Upper lobe of left lung (tissue), 6 donors: ENCODE results near the gene ENOSF1. TPM values are rescaled to one million over a fixed set of nuclear protein-coding genes. Genes with fewer than 3 reads are reported as not detected.
A peak's percentile ranks its signal among the peaks of the same experiment; 100 is the strongest.
"Not testable (repeated sequence)": the region's sequence is repeated elsewhere in the genome, so short reads cannot be mapped to it uniquely, and the experiment has no call there.

ENCODE experiments used
- ATAC-seq, 2 donors: fragments of 200-7000 bp; cut with Tn5 transposase; one replicate each; pipeline ENCODE4 v1.9.1; 2022; ENCODE audit warnings: mild to moderate bottlenecking in 2 of 2, moderate library complexity in 2 of 2; ENCODE audit not compliant: low FRiP score in 2 of 2
- DNase-seq, 2 donors: peaks; one replicate each; pipeline ENCODE4 v3.0.0-alpha.2; 2019 to 2020
- H3K27ac ChIP-seq, 4 donors: fragments of 200-600 bp; sonication (generic); one replicate each; pipeline ENCODE4 v1.5.1; 2016 to 2019
- H3K27me3 ChIP-seq, 4 donors: fragments of 200-600 bp; sonication (generic); one replicate each; pipeline ENCODE4 v1.5.1; 2017 to 2019
- H3K36me3 ChIP-seq, 4 donors: fragments of 200-600 bp; sonication (generic); one replicate each; pipeline ENCODE4 v1.5.1; 2016 to 2019
- H3K4me1 ChIP-seq, 4 donors: fragments of 200-600 bp; sonication (generic); one replicate each; pipeline ENCODE4 v1.5.1; 2018 to 2019
- H3K4me3 ChIP-seq, 4 donors: fragments of 200-600 bp; sonication (generic); one replicate each; pipeline ENCODE4 v1.5.1; 2017 to 2019; ENCODE audit warnings: mild to moderate bottlenecking in 2 of 4, moderate library complexity in 1 of 4
- H3K9me3 ChIP-seq, 4 donors: fragments of 200-600 bp; sonication (generic); one replicate each; pipeline ENCODE4 v1.5.1; 2018 to 2019
- CTCF ChIP-seq, 6 experiments: fragments of 450-650 bp in 4 of 6; fragments of 200-600 bp in 2 of 6; sonication (generic) in 2 of 6; IDR thresholded peaks; one replicate each; pipeline ENCODE4 v1.5.1; 2016 to 2019; ENCODE audit warnings: antibody characterized with exemption in 6 of 6
- EP300 ChIP-seq, 4 donors: sonication (generic); formaldehyde crosslinking; IDR thresholded peaks; one replicate each; pipeline ENCODE4 v1.5.1; 2017; ENCODE audit warnings: antibody characterized with exemption in 4 of 4, control low read depth in 2 of 4
- POLR2A ChIP-seq, 4 donors: fragments of 450-650 bp; IDR thresholded peaks; one replicate each; pipeline ENCODE4 v1.5.1; 2016 to 2017; ENCODE audit warnings: antibody characterized with exemption in 4 of 4, mild to moderate bottlenecking in 2 of 4
- POLR2AphosphoS5 ChIP-seq, 2 donors: sonication (generic); formaldehyde crosslinking; IDR thresholded peaks; one replicate each; pipeline ENCODE4 v1.5.1; 2017; ENCODE audit warnings: antibody characterized with exemption in 2 of 2
- WGBS, 2 donors: methylation state at CpG; one replicate each; pipeline ENCODE4 v1.1.5; 2017 to 2018; 5-methylcytosine and 5-hydroxymethylcytosine counted together
- total RNA-seq, 6 donors: library from RNA; depleted of rRNA in 4 of 6; stranded (reverse); fragments of >200 nt in 4 of 6; gene quantifications; one replicate each; pipeline versions ENCODE4 v1.1.0 to v1.2.1, GENCODE V29; 2016 to 2021
- donor health status: DM: no; HTN: no; CAD: no; lungs with moderate emphysema.
- donor health status: DM: no; HTN: yes; CAD: no; lungs with severe emphysema.

The ENOSF1 gene
- total RNA-seq, 6 donors from 2014 or later: 66.9 to 296 (median 105) TPM

GRCh38 chr18:744832-745597, 32.6 kb upstream of the ENOSF1 start:
- peaks cover 3 to 63% (median 8%) of the 10 kb centered on the region in 4 donors for H3K36me3 ChIP-seq
- no peak overlapping the region for H3K27ac ChIP-seq
- no peak for ATAC-seq
- H3K27me3 ChIP-seq: no peaks in the 10 kb centered on the region
- H3K9me3 ChIP-seq: no peaks in the 10 kb centered on the region
- DNase-seq: no peak
- no peak overlapping the region for H3K4me3 ChIP-seq
- WGBS, 2 donors: 87 to 95% methylated on average over 2 of the region's 2 CpGs
- TF ChIP-seq POLR2A (IDR thresholded peaks at IDR 0.05): no peak
- no peak for TF ChIP-seq EP300 (IDR thresholded peaks at IDR 0.05)
- TF ChIP-seq POLR2AphosphoS5 (IDR thresholded peaks at IDR 0.05): no peak
- TF ChIP-seq CTCF (IDR thresholded peaks at IDR 0.05): no peak
- H3K4me1 ChIP-seq: no peaks in the 10 kb centered on the region

- no peak overlapping the region for H3K27ac ChIP-seq
- DNase-seq (no peak), ATAC-seq (peak; percentile 63 to 82)
- H3K4me1 ChIP-seq: no peaks in the 10 kb centered on the region
- TF ChIP-seq POLR2A (IDR thresholded peaks at IDR 0.05): no peak
- TF ChIP-seq CTCF (IDR thresholded peaks at IDR 0.05): peak; percentile 52 to 82 (median 76)
- no peak overlapping the region for H3K4me3 ChIP-seq
- no peaks in the 10 kb centered on the region for H3K9me3 ChIP-seq
- no peaks in the 10 kb centered on the region for H3K27me3 ChIP-seq
- peaks cover 3 to 74% (median 11%) of the 10 kb centered on the region in 4 donors for H3K36me3 ChIP-seq
Measured at GRCh38 chr18:741931-742512, 29.6 kb upstream of the ENOSF1 start.

GRCh38 chr18:732371-732770, 19.9 kb upstream of the ENOSF1 start:
- H3K4me3 ChIP-seq: no peak overlapping the region
- peaks cover 3 to 71% (median 19%) of the 10 kb centered on the region in 4 donors for H3K36me3 ChIP-seq
- no peak for TF ChIP-seq CTCF (IDR thresholded peaks at IDR 0.05)
- TF ChIP-seq EP300 (IDR thresholded peaks at IDR 0.05): no peak
- DNase-seq (no peak), ATAC-seq (no peak)
- 93% methylated on average over 3 of the region's 3 CpGs for WGBS, 2 donors
- no peak overlapping the region for H3K27ac ChIP-seq
- H3K4me1 ChIP-seq: no peaks in the 10 kb centered on the region
- no peaks in the 10 kb centered on the region for H3K9me3 ChIP-seq
- no peaks in the 10 kb centered on the region for H3K27me3 ChIP-seq

GRCh38 chr18:731185-731584, 18.8 kb upstream of the ENOSF1 start:
- H3K27ac ChIP-seq: no peak overlapping the region
- H3K4me3 ChIP-seq: no peak overlapping the region
- no peak for TF ChIP-seq POLR2A (IDR thresholded peaks at IDR 0.05)
- TF ChIP-seq CTCF (IDR thresholded peaks at IDR 0.05): no peak
- TF ChIP-seq EP300 (IDR thresholded peaks at IDR 0.05): no peak
- no peak for TF ChIP-seq POLR2AphosphoS5 (IDR thresholded peaks at IDR 0.05)
- no peak for ATAC-seq
- H3K27me3 ChIP-seq: no peaks in the 10 kb centered on the region
- no peak for DNase-seq
- no peaks in the 10 kb centered on the region for H3K4me1 ChIP-seq
- peaks cover 0 to 61% (median 14%) of the 10 kb centered on the region in 4 donors for H3K36me3 ChIP-seq
- no peaks in the 10 kb centered on the region for H3K9me3 ChIP-seq

- Histone ChIP-seq H3K27ac (no peak overlapping the region), H3K36me3 (peaks cover 0 to 57% (median 11%) of the 10 kb centered on the region in 4 donors), H3K4me1 (no peaks in the 10 kb centered on the region), H3K27me3 (no peaks in the 10 kb centered on the region), H3K4me3 (no peak overlapping the region), H3K9me3 (no peaks in the 10 kb centered on the region)
- DNase-seq (no peak), ATAC-seq (no peak)
- TF ChIP-seq POLR2AphosphoS5 (IDR thresholded peaks at IDR 0.05) (no peak), POLR2A (IDR thresholded peaks at IDR 0.05) (no peak), CTCF (IDR thresholded peaks at IDR 0.05) (no peak), EP300 (IDR thresholded peaks at IDR 0.05) (no peak)
Measured at GRCh38 chr18:730692-731091, 18.3 kb upstream of the ENOSF1 start.

GRCh38 chr18:730120-730519, 17.7 kb upstream of the ENOSF1 start:
- not testable (repeated sequence) for ATAC-seq, H3K4me3 ChIP-seq, H3K27me3 ChIP-seq, H3K4me1 ChIP-seq, DNase-seq, H3K27ac ChIP-seq, H3K9me3 ChIP-seq
- WGBS, 2 donors: 93 to 97% methylated on average over 5 of the region's 5 CpGs
- peaks cover 0 to 56% (median 7%) of the 10 kb centered on the region in 4 donors for H3K36me3 ChIP-seq
